Tongue (tissue), 2 donors: ENCODE data around the gene WDFY4. TPM values are rescaled to one million over a fixed set of nuclear protein-coding genes. Genes with fewer than 3 reads are reported as not detected.

Experiments
- DNase-seq: peaks from one replicate; pipeline ENCODE4 v3.0.0-alpha.2; 2015
- total RNA-seq: library from RNA; depleted of rRNA; stranded (reverse); fragments of >200 nt; gene quantifications from one replicate; pipeline ENCODE4 v1.2.3, GENCODE V29; 2014

Gene WDFY4
- total RNA-seq, 1 donor from 2014 or later: 5.7 TPM

- no peak for DNase-seq
These were observed 133.4 kb downstream of the WDFY4 start for GRCh38 chr10:48818081-48818480.

- DNase-seq: no peak
These were observed 134.3 kb downstream of the WDFY4 start for GRCh38 chr10:48818861-48819520.

- DNase-seq: no peak
These were observed 135.1 kb downstream of the WDFY4 start for GRCh38 chr10:48819783-48820182.

- DNase-seq: no peak
These were observed 135.6 kb downstream of the WDFY4 start for GRCh38 chr10:48820231-48820630.

- no peak for DNase-seq
These were observed 136.0 kb downstream of the WDFY4 start for GRCh38 chr10:48820699-48821098.

GRCh38 chr10:48821111-48821510 lies 136.4 kb downstream of the WDFY4 start:
- no peak for DNase-seq

- DNase-seq: no peak
These were observed 137.0 kb downstream of the WDFY4 start for GRCh38 chr10:48821692-48822091.

GRCh38 chr10:48833674-48834073 lies 149.0 kb downstream of the WDFY4 start:
- no peak for DNase-seq

GRCh38 chr10:48834189-48834965 lies 149.7 kb downstream of the WDFY4 start:
- no peak for DNase-seq

- DNase-seq: peak; percentile 13
These were observed 151.1 kb downstream of the WDFY4 start for GRCh38 chr10:48835781-48836180.

GRCh38 chr10:48836605-48837004 lies 151.9 kb downstream of the WDFY4 start:
- DNase-seq: no peak

GRCh38 chr10:48838834-48839233 lies 154.2 kb downstream of the WDFY4 start:
- DNase-seq: peak; percentile 63

- DNase-seq: no peak
These were observed 155.4 kb downstream of the WDFY4 start for GRCh38 chr10:48839809-48840679.

- DNase-seq: no peak
These were observed 157.6 kb downstream of the WDFY4 start for GRCh38 chr10:48842231-48842630.

- DNase-seq: no peak
These were observed 158.5 kb downstream of the WDFY4 start for GRCh38 chr10:48843198-48843597.

- DNase-seq: no peak
These were observed 159.9 kb downstream of the WDFY4 start for GRCh38 chr10:48844616-48845015.

- DNase-seq: no peak
These were observed 160.8 kb downstream of the WDFY4 start for GRCh38 chr10:48845512-48845911.

- no peak for DNase-seq
These were observed 163.0 kb downstream of the WDFY4 start for GRCh38 chr10:48847691-48848090.

GRCh38 chr10:48856855-48857254 lies 172.2 kb downstream of the WDFY4 start:
- no peak for DNase-seq

- DNase-seq: no peak
These were observed 187.6 kb downstream of the WDFY4 start for GRCh38 chr10:48872234-48872633.

GRCh38 chr10:48878091-48878490 lies 193.4 kb downstream of the WDFY4 start:
- DNase-seq: no peak

GRCh38 chr10:48879451-48879850 lies 194.8 kb downstream of the WDFY4 start:
- DNase-seq: no peak
